ENCODE results near the gene HOXA3.

HOXA3 gene

GRCh38 chr7:27064159-27064558 lies 88.2 kb downstream of the HOXA3 start:
- no peak for DNase-seq (ENCODE audit: low read depth in 1 of 2, low spot score in 1 of 2)

- DNase-seq (ENCODE audit: low read depth in 1 of 2, low spot score in 1 of 2): no peak
Measured at GRCh38 chr7:27062946-27063345, 89.4 kb downstream of the HOXA3 start.
